Measurements from ENCODE around the gene PP2D1. TPM values are rescaled to one million over a fixed set of nuclear protein-coding genes. Genes with fewer than 3 reads are reported as not detected.
A peak's percentile ranks its signal among the peaks of the same experiment; 100 is the strongest.

Gene PP2D1
- total and polyA plus RNA-seq, 9 of the 15 experiments (the other 6 are each of a cell fraction or from before 2014, with no cell fraction given) = 0.07 to 0.10 TPM; not detected in 7

GRCh38 chr3:20040548-20041196, 28.6 kb upstream of the PP2D1 start (continued):
- TF ChIP-seq RERE (CRISPR knock-in tag; IDR thresholded peaks at IDR 0.05; ENCODE audit: borderline replicate concordance) = no peak
- no peak for TF ChIP-seq GMEB1 (CRISPR knock-in tag; IDR thresholded peaks at IDR 0.05)
- no peak; the same call in 1 of the 2 replicates for TF ChIP-seq KAT7 (CRISPR knock-in tag; IDR thresholded peaks at IDR 0.05; ENCODE audit: borderline replicate concordance)
- no peak for TF ChIP-seq MGA (IDR thresholded peaks at IDR 0.05)
- no peak for TF ChIP-seq ZKSCAN1 (IDR thresholded peaks at IDR 0.05; ENCODE audit: low read depth, low read length)
- TF ChIP-seq FOXM1 (IDR thresholded peaks at IDR 0.05; ENCODE audit: low read depth) = no peak
- no peak for TF ChIP-seq FOXM1 (CRISPR knock-in tag; IDR thresholded peaks at IDR 0.05; ENCODE audit: low read depth)
- TF ChIP-seq LARP7 (IDR thresholded peaks at IDR 0.05) = 0 out of 2 replicates have a peak, but pooled peaks have one; percentile 22

All from K562 (cell line).